Neuronal stem cell (in vitro differentiated cells): Measurements from ENCODE around the gene MANSC1.
"Not testable (repeated sequence)": the region's sequence is repeated elsewhere in the genome, so short reads cannot be mapped to it uniquely, and the experiment has no call there.

ENCODE experiments used
- DNase-seq: peaks from one replicate; pipeline ENCODE4 v3.0.0-alpha.2; 2013; ENCODE audit warnings: low spot score
- H2AFZ ChIP-seq: one replicate; pipeline ENCODE4 v1.6.1; 2013; ENCODE audit warnings: mild to moderate bottlenecking, low read length, inconsistent platforms
- H2AK5ac ChIP-seq: 2 replicates; pipeline ENCODE4 v1.6.1; 2013; ENCODE audit warnings: low read depth, mild to moderate bottlenecking, inconsistent platforms, low read length, moderate library complexity, mixed read lengths
- H2BK120ac ChIP-seq: 2 replicates; pipeline ENCODE4 v1.6.1; 2013; ENCODE audit warnings: low read depth, mild to moderate bottlenecking, inconsistent platforms, low read length, moderate library complexity, mixed read lengths
- H2BK12ac ChIP-seq: one replicate; pipeline ENCODE4 v1.6.1; 2013; ENCODE audit warnings: low read length, inconsistent platforms
- H2BK15ac ChIP-seq: 2 replicates; pipeline ENCODE4 v1.6.1; 2013; ENCODE audit warnings: mild to moderate bottlenecking, low read length, inconsistent platforms, mixed read lengths
- H2BK5ac ChIP-seq: one replicate; pipeline ENCODE4 v1.6.1; 2013; ENCODE audit warnings: inconsistent platforms, mild to moderate bottlenecking, low read length, moderate library complexity
- H3K14ac ChIP-seq: one replicate; pipeline ENCODE4 v1.6.1; 2013; ENCODE audit warnings: low read length, inconsistent platforms
- H3K18ac ChIP-seq: 2 replicates; pipeline ENCODE4 v1.6.1; 2013; ENCODE audit warnings: low read length, inconsistent platforms
- H3K23ac ChIP-seq: 2 replicates; pipeline ENCODE4 v1.6.1; 2013; ENCODE audit warnings: low read depth, mild to moderate bottlenecking, mixed read lengths, low read length, inconsistent platforms; ENCODE audit not compliant: poor library complexity
- H3K27ac ChIP-seq: replicated peaks from 3 replicates; pipeline ENCODE4 v1.5.1; 2013; ENCODE audit warnings: low read length, inconsistent platforms
- H3K27me3 ChIP-seq, 3 experiments: 2 replicates each; pipeline ENCODE4 v1.6.1; 2013; ENCODE audit warnings: low read length in 3 of 3, mild to moderate bottlenecking in 2 of 3, inconsistent platforms in 1 of 3, low read depth in 1 of 3, mixed read lengths in 1 of 3, moderate library complexity in 1 of 3; ENCODE audit not compliant: control insufficient read depth in 3 of 3, insufficient read depth in 3 of 3
- H3K36me3 ChIP-seq, 2 donors: replicated peaks in 1 of 2; 2 replicates each; pipeline ENCODE4 v1.6.1; 2013; ENCODE audit warnings: low read length in 2 of 2; ENCODE audit not compliant: control insufficient read depth in 2 of 2, insufficient read depth in 2 of 2
- H3K4ac ChIP-seq: 2 replicates; pipeline ENCODE4 v1.6.1; 2013; ENCODE audit warnings: inconsistent platforms, mild to moderate bottlenecking, low read length, moderate library complexity
- H3K4me1 ChIP-seq, 2 donors: 1 replicate in 1 of 2; 2 replicates in 1 of 2; pipeline ENCODE4 v1.6.1; 2013; ENCODE audit warnings: low read length in 2 of 2, low read depth in 1 of 2; ENCODE audit not compliant: control insufficient read depth in 2 of 2, insufficient read depth in 1 of 2
- H3K4me2 ChIP-seq: one replicate; pipeline ENCODE4 v1.6.1; 2013; ENCODE audit warnings: mild to moderate bottlenecking, low read length, inconsistent platforms; ENCODE audit not compliant: insufficient read depth, poor library complexity, severe bottlenecking
- H3K4me3 ChIP-seq, 2 donors: 2 replicates each; pipeline ENCODE4 v1.5.1; 2013; ENCODE audit warnings: low read length in 2 of 2, mild to moderate bottlenecking in 2 of 2, inconsistent platforms in 1 of 2, moderate library complexity in 1 of 2
- H3K79me1 ChIP-seq: one replicate; pipeline ENCODE4 v1.6.1; 2013; ENCODE audit warnings: low read depth, mild to moderate bottlenecking, inconsistent platforms, low read length, moderate library complexity
- H3K9ac ChIP-seq: one replicate; pipeline ENCODE4 v1.6.1; 2013; ENCODE audit warnings: mild to moderate bottlenecking, low read depth, low read length, inconsistent platforms; ENCODE audit not compliant: poor library complexity
- H3K9me3 ChIP-seq, 2 donors: replicated peaks in 1 of 2; 2 replicates each; pipeline versions ENCODE3 to v1.6.1; 2013; ENCODE audit warnings: low read length in 2 of 2, mild to moderate bottlenecking in 2 of 2, inconsistent platforms in 1 of 2, low read depth in 1 of 2, mixed read lengths in 1 of 2, moderate library complexity in 1 of 2; ENCODE audit not compliant: control insufficient read depth in 2 of 2, insufficient read depth in 1 of 2
- H4K8ac ChIP-seq: one replicate; pipeline ENCODE4 v1.6.1; 2013; ENCODE audit warnings: low read depth, mild to moderate bottlenecking, inconsistent platforms, low read length, moderate library complexity
- H4K91ac ChIP-seq: one replicate; pipeline ENCODE4 v1.6.1; 2013; ENCODE audit warnings: low read length, low read depth, mild to moderate bottlenecking, inconsistent platforms; ENCODE audit not compliant: poor library complexity
- WGBS, 2 donors: extraction: QIAGEN DNeasy Blood & Tissue Kit; methylation state at CpG; one replicate each; pipeline ENCODE4 v1.1.7; 2013; ENCODE audit warnings: missing lambda C conversion rate in 2 of 2, mixed read lengths in 1 of 2; ENCODE audit not compliant: insufficient read length in 2 of 2, insufficient replicate concordance in 1 of 2; ENCODE audit errors: extremely low coverage in 2 of 2; 5-methylcytosine and 5-hydroxymethylcytosine counted together

The MANSC1 gene

DNA sequence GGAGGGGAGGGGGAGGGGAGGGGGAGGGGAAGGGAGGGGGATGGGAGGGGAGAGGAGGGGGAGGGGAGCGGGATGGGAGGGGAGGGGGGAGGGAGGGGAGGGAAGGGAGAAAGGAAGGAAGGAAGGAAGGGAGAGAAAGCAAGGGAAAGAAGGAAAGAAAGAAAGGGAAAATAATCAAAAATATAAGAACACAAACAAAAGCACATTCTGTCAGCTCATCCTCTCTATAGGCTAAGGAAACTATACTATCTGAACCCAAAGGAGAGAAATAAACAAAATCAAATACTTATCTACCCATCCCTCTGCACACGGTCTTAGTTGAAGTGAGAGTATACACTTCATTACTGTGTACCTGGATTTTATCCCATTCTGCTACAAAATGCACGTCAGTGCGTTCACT lies 26.9 kb downstream of the MANSC1 start:
- H4K91ac ChIP-seq, result no peak overlapping the region
- H3K36me3 ChIP-seq, result no peaks in the 10 kb centered on the region
- no peak overlapping the region for H2BK12ac ChIP-seq
- H3K4me2 ChIP-seq, result no peak overlapping the region
- H3K4me3 ChIP-seq, result no peak overlapping the region
- no peaks in the 10 kb centered on the region for H3K27me3 ChIP-seq
- H2BK15ac ChIP-seq, result no peak overlapping the region
- no peak overlapping the region for H3K27ac ChIP-seq
- no peak overlapping the region for H2BK120ac ChIP-seq
- no peak overlapping the region for H3K4ac ChIP-seq
- peaks cover 3 to 6% of the 10 kb centered on the region in 2 donors for H3K4me1 ChIP-seq
- H3K9ac ChIP-seq, result no peak overlapping the region
- no peak overlapping the region for H3K23ac ChIP-seq
- H4K8ac ChIP-seq, result no peak overlapping the region
- no peak overlapping the region for H2AK5ac ChIP-seq
- no peak overlapping the region for H2BK5ac ChIP-seq
- H3K79me1 ChIP-seq, result no peaks in the 10 kb centered on the region
- no peak for DNase-seq
- H3K9me3 ChIP-seq, result no peaks in the 10 kb centered on the region
- H3K14ac ChIP-seq, result no peak overlapping the region
- WGBS, 2 donors, result 100% methylated on average over 1 of the region's 4 CpGs; no CpG with 5 or more reads in 1 of the 2 donors
- no peak overlapping the region for H2AFZ ChIP-seq
- no peak overlapping the region for H3K18ac ChIP-seq

DNA sequence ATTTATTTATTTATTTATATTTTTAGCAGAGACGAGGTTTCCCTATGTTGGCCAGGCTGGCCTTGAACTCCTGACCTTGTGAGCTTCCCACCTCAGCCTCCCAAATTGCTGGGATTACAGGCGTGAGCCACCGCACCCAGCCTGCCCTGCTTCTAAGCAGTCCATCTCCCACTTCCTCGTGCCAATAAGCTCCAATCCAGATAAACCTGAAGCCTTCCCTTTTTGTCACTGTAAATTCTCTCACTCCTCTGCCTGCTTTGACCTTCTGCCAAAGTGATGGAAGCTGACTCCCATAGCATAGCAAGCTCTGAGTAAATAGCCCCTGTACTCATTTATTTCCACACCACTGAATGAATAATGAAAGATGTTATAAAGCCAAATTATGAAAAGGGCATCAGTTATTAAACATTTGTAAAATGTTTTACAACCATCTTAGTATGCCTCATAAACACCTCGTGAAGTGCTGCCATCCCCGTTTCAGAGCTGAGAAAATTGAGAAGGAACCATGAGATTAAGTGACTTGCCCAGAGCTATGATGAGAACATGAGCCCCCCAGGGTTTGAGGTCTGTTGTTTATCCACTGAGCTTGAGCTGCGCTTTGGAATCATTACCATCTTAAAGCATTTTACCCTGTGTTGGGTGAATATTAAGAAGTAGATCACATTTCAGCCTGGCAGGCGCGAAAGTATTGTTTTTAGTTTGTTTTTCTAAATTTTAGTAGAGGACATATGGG lies 30.4 kb downstream of the MANSC1 start:
- peaks cover 3 to 6% of the 10 kb centered on the region in 2 donors for H3K4me1 ChIP-seq
- H3K4me2 ChIP-seq, result no peak overlapping the region
- peak overlapping the region in 1 of 2 donors; percentile 13 for H3K4me3 ChIP-seq
- no peak overlapping the region for H2BK12ac ChIP-seq
- no peak overlapping the region for H3K4ac ChIP-seq
- DNase-seq, result no peak
- no peaks in the 10 kb centered on the region for H3K79me1 ChIP-seq
- H2BK120ac ChIP-seq, result no peak overlapping the region
- H3K14ac ChIP-seq, result no peak overlapping the region
- H2AFZ ChIP-seq, result peak overlapping the region; percentile 78
- H3K9me3 ChIP-seq, result no peaks in the 10 kb centered on the region
- no peak overlapping the region for H3K9ac ChIP-seq
- H3K27ac ChIP-seq, result no peak overlapping the region
- H2BK15ac ChIP-seq, result no peak overlapping the region
- no peak overlapping the region for H4K91ac ChIP-seq
- no peak overlapping the region for H3K23ac ChIP-seq
- no peak overlapping the region for H2BK5ac ChIP-seq
- no peaks in the 10 kb centered on the region for H3K36me3 ChIP-seq
- H3K27me3 ChIP-seq, result no peaks in the 10 kb centered on the region
- no peak overlapping the region for H2AK5ac ChIP-seq
- no peak overlapping the region for H3K18ac ChIP-seq
- no CpG with 5 or more reads among the region's 9 CpGs for WGBS, 2 donors
- no peak overlapping the region for H4K8ac ChIP-seq

DNA sequence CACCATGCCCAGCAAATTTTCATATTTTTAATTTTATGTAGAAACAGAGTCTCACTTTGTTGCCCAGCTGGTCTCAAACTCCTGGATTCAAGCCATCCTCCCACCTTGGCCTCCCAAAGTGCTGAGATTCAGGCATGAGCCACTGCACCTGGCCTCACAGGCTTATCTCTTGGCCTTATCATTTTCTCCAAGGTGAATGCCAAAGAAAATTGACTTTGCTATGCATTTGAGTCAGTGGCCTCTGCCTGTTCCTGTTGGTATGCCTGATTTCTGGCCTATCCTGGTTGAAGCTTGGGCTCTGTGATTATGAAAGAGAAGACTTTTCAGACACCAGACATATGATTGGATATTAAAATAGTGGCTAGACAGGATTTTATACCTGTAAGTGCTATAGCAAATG lies 34.2 kb downstream of the MANSC1 start:
- Histone ChIP-seq H3K4me3 (no peak overlapping the region), H3K27ac (no peak overlapping the region), H4K8ac (no peak overlapping the region), H3K4me1 (peaks cover 3 to 6% of the 10 kb centered on the region in 2 donors), H2BK120ac (no peak overlapping the region), H3K14ac (no peak overlapping the region), H2BK12ac (no peak overlapping the region), H2AFZ (no peak overlapping the region), H2BK15ac (no peak overlapping the region), H3K9me3 (no peaks in the 10 kb centered on the region), H3K27me3 (no peaks in the 10 kb centered on the region), H3K4me2 (no peak overlapping the region), H3K4ac (no peak overlapping the region), H2AK5ac (no peak overlapping the region), H2BK5ac (no peak overlapping the region), H3K9ac (no peak overlapping the region), H3K18ac (no peak overlapping the region), H3K36me3 (no peaks in the 10 kb centered on the region), H3K79me1 (no peaks in the 10 kb centered on the region), H4K91ac (no peak overlapping the region), H3K23ac (no peak overlapping the region)
- no peak for DNase-seq

DNA sequence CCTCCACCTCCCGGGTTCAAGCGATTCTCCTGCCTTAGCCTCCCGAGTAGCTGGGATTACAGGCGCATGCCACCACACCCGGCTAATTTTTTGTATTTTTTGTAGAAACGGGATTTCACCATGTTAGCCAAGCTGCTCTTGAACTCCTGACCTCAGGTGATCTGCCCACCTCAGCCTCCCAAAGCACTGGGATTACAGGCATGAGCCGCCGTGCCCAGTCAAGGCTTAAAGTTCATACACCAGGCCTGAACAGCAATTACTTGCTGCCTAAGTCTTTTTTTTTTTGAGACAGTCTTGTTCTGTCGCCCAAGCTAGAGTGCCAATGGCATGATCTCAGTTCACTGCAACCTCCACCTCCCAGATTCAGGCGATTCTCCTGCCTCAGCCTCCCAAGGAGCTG lies 39.3 kb downstream of the MANSC1 start:
- H2AK5ac ChIP-seq, H3K4me3 ChIP-seq, H3K23ac ChIP-seq, H3K9ac ChIP-seq, H3K79me1 ChIP-seq, H3K27me3 ChIP-seq, DNase-seq, H3K18ac ChIP-seq, H3K9me3 ChIP-seq, H2BK120ac ChIP-seq, H3K4me2 ChIP-seq, H2BK15ac ChIP-seq, H4K91ac ChIP-seq, H3K4ac ChIP-seq, H3K4me1 ChIP-seq, H3K14ac ChIP-seq, H2BK5ac ChIP-seq, H3K36me3 ChIP-seq, H2AFZ ChIP-seq, H3K27ac ChIP-seq, H2BK12ac ChIP-seq, H4K8ac ChIP-seq: not testable (repeated sequence)
- WGBS, 2 donors, result no CpG with 5 or more reads among the region's 10 CpGs
